HG03095 (cell line): ENCODE data around the gene PRIM2.
"Not testable (repeated sequence)": the region's sequence is repeated elsewhere in the genome, so short reads cannot be mapped to it uniquely, and the experiment has no call there.

ENCODE experiments used
- ATAC-seq: cut with Tn5 transposase; IDR thresholded peaks from one replicate; pipeline ENCODE4 v1.9.1; 2021; ENCODE audit warnings: moderate library complexity; ENCODE audit not compliant: unreplicated experiment

The PRIM2 gene

DNA sequence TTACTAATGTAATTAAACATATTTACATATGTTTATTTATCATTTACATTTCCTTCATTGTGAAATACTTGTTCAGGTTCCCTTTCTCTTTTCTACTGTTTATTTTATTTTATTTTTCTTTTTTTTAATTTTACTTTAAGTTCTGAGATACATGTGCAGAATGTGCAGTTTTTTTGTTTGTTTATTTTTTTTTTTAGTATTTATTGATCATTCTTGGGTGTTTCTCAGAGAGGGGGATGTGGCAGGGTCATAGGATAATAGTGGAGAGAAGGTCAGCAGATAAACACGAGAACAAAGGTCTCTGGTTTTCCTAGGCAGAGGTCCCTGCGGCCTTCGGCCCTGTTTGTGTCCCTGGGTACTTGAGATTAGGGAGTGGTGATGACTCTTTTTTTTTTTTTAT is 8.7 kb upstream of the PRIM2 start:
- ATAC-seq = not testable (repeated sequence)

DNA sequence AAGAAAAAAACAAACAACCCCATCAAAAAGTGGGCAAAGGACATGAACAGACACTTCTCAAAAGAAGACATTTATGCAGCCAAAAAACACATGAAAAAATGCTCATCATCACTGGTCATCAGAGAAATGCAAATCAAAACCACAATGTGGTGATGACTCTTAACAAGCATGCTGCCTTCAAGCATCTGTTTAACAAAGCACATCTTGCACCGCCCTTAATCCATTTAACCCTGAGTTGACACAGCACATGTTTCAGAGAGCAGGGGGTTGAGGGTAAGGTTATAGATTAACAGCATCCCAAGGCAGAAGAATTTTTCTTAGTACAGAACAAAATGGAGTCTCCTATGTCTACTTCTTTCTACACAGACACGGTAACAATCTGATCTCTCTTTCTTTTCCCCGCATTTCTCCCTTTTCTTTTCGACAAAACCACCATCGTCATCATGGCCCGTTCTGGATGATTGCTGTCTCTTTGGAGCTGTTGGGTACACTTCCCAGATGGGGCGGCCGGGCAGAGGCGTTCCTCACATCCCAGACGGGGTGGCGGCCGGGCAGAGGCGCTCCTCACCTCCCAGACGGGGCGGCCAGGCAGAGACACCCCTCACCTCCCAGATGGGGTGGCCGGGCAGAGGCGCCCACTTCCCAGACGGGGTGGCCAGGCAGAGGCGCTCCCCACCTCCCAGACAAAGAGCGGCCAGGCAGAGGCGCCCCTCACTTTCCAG is 7.2 kb upstream of the PRIM2 start:
- ATAC-seq = not testable (repeated sequence)

DNA sequence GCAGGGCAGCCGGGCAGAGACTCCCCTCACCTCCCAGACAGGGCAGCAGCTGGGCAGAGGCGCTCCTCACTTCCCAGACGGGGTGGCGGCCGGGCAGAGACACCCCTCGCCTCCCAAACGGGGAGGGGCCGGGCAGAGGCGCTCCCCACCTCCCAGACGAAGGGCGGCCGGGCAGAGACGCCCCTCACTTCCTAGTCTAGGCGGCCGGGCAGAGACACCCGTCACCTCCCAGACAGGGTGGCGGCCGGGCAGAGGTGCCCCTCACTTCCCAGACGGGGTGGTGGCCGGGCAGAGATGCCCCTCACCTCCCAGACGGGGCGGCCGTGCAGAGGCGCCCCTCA is 6.6 kb upstream of the PRIM2 start:
- ATAC-seq = no peak

DNA sequence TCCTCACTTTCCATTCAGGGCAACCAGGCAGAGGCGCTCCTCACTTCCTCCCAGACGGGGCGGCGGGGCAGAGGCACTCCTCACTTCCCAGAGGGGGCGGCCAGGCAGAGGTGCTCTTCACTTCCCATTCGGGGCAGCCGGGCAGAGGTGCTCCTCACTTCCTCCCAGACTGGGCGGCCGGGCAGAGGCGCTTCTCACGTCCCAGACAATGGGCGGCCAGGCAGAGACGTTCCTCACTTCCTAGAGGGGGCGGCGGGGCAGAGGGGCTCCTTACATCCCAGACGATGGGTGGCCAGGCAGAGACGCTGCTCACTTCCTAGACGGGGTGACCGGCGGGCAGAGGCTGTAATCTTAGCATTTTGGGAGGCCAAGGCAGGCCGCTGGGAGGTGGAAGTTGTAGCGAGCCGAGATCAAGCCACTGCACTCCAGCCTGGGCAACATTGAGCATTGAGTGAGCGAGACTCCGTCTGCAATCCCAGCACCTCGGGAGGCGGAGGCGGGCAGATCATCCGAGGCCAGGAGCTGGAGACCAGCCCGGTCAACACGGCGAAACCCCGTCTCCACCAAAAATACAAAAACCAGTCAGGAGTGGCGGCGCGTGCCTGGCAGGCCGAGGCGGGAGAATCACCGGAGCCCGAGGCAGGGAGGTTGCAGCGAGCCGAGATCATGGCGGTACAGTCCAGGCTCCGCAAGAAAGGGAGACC is 6.0 kb upstream of the PRIM2 start:
- ATAC-seq = not testable (repeated sequence)

DNA sequence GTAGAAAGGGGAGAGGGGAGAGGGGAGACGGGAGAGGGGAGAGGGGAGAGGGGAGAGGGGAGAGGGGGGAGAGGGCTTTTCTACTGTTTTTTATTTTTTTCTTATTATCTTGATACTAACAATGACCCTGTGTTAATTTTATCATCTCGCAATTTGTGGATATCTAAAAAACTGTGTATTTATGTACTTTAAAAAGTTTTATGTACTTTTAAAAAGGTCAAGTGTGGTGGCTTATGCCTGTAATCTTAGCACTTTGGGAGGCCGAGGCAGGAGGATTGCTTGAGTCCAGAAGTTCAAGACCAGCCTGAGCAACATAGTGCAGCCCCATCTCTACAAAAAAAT is 5.5 kb upstream of the PRIM2 start:
- ATAC-seq = no peak

DNA sequence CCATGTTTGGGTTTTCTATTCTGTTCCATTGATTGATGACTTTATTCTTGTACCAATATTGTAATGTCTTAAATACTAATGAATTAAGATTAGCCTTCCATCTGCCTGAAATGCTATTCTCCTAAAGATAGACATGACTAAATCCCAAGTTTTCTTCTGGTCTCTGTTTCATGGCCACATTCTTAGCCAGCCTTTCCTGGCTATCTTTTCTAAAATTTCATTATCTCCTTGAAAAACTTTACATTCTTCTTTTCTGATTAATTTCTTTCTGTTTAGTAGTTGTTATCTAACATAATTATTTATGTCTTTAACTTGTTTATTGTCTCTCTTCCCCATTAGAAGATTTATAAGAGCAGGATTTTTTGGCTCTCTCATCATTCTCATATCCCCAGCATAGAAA is 4.4 kb upstream of the PRIM2 start:
- no peak for ATAC-seq

DNA sequence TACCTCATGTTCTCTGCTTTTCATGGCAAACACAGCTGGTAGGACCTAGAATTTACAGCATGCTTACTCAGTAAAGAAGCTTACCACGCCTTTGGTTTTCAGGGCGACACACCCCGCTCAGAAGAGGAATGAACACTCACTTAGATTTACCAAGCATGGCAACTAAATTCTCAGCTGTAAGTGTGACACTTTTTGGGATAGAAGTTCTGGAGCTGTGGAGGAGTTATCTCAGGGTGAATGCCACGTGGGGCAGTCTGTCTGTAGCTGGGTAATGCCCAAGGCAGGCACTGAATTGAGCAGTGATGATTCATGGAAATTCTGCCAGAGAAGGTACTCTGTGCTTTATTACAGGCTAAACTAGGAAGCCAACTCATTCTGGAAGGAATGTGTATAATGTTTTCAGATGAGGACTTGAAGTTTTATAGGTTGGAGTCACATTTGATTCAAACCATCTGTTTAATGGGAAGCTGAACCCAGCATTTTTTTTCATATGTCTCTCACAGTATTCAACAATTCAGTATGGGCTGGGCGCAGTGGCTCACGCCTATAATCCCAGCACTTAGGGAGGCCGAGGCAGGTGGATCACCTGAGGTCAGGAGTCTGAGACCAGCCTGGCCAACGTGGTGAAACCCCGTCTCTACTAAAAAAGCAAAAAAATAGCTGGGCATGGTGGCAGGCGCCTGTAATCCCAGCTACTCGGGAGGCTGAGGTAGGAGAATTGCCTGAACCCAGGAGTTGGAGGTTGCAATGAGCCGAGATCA is 3.5 kb upstream of the PRIM2 start:
- ATAC-seq = no peak

DNA sequence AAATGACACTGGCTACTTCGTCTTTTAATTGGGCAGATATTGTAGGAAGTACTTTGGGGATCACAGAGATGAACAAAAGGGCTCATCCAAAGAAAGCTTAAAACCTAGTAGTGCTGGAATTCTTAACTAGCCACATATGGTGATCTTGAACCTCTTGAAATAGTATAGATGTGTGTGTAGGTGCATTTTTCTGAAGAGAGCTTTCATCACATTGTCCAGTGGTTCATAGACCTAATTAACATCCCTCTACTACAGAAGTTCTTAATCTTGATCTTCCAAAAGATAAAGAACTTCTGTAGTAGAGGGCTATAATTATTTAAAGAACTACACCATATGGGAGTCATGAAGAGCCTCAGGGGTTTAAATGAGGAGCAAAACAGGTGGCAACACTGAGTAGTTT is 2.3 kb upstream of the PRIM2 start:
- no peak for ATAC-seq

DNA sequence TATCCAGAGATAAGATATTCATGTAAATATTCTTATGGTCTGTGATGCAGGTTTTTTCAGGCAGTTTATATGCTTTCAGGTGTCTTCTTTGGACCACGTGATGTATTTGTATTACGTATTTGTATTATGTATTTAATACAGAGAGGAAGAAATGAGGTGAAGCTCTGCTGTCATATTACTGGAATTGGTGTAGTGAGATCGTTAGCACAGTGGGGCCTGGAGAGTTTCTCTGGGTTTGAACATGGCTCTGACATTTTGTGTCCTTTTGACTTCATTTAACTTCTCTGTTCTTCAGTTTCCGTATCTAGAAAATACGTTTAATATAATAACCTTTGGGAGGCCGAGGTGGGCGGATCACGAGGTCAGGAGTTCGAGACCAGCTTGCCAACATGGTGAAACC is 1.6 kb upstream of the PRIM2 start:
- no peak for ATAC-seq

DNA sequence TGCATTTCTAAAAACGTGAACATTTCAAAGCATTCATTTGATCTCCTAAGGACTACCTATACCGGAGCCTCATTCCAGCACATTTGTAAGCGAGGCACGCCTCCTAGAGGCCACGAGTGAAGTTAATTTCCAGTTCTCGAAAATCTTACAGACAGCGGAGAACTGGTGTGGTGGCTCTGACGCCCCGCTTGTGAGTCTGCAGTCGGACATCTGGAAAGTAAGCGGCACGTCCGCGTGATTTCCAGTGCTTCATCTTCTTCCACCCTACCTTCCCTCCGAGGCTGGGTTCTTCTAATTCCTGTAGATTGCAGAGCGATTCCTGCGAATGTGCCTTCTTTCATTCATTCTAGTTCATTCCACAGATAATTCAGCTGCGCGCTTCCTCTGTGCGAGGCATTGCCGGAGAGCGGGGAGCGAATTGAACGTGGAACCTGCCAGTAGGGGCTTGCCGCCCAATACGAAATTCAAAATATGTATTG is 810 bp upstream of the PRIM2 start:
- peak; percentile 87 for ATAC-seq

DNA sequence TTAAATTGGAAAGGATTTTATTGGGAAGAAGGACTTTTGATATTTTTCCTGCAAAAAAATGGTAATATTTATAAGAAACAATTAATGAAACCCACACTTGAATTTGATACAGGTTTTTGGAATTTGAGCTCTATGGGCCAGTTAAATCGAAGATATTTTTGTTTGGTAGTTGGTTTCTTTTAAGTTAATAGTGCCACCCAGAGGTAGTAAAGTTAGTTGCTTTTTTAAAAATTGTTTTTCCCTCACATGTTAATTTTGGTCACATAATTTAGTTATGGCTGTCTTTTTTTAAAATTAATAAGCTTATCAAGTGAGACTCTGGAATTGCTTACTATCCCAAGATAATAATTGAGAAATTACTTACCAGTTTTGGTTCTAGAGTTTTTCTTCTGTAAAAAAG is 7.1 kb downstream of the PRIM2 start:
- ATAC-seq = no peak

DNA sequence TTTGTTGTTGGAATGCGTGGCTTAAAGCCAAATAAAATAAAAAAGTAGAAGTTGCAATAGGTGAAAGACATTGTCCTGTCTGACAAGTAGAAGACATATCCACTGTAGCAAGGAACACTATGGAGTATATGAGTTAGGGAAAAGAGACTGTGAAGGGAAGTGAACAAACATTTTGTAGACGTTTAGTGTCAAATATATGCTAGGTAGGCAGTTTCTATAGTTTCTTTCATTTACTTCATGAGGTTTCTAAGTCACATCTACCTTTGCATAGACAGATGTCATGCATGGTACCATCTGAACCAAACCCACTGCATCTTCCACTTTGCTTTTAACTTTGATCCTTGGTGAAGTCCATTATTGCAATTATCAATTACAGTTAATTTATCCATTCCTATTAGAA is 9.9 kb downstream of the PRIM2 start:
- no peak for ATAC-seq

DNA sequence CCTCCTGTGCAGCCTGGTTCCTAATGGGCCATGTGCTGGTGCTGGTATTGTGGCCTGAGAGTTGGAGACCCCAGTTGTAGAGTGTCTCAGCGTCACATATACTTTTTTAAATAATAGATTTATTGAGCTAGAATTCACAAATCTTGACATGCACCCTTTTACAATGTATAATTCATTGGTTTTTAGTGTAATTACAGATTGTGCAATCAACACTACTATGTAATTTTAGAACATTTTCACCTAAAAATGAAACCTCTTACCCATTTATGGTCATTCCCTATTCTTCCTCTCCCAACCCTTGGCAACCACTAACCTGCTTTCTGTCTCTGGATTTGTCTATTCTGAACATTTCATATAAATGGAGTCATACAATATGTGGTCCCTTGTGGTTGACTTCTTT is 10.6 kb downstream of the PRIM2 start:
- no peak for ATAC-seq

DNA sequence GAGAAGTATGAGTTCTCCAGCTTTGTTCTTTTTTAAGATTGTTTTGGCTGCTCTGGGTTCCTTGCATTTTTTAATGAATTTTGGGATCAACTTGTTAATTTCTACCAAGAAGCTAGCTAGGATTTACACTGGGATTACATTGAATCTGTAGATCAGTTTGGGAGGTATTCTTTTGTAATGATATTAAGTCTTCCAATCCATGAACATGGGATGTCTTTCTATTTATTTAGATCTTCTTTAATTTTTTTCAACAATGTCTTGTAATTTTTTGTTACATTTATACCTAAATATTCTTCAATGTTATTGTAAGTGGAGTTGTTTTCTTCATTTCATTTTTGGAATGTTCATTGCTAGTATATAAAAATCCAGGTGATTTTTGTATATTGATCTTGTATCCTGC is 12.5 kb downstream of the PRIM2 start:
- ATAC-seq = no peak

DNA sequence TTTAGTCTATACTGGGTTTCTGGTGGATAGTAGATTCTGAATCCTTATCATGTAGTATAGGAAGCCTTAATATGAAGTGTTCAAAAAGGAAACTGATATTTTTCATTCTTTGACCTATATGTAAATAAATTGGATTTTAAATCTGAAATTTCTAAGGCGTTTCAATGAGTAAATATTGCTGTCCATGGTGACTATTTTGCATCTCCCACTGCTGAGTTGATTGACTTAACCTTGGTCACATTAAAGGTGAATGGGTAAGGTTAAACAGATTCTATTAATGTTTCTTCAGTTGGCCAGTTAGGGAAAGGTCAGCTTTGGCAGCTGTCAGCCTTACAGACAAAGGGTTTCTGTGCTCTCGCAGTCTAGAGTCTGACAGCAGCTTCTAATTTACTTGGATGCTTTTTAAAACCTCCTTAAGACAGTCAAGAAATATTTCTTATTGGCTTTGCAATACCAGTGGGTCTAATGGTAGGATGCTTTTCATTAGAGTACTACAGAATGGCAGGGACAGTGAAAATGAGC is 24.8 kb downstream of the PRIM2 start:
- ATAC-seq = no peak

DNA sequence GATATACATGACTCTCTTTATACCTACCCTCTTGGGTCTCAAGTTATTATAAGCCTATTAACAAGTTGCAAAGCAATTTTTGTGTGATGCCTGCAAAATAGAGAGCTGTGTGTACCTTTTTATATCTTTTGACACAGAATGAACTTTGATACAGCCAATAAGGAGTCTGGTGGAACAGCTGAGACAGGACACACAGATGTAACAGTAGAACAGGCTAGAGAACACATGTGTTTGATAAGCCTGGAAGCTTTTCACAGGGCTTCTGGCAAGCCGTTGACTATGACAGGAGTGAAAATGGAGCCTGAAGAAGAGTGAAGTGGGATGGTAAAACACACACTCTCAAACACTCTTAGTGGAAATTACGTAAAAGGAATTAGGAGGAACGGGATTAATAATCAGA is 25.9 kb downstream of the PRIM2 start:
- not testable (repeated sequence) for ATAC-seq

DNA sequence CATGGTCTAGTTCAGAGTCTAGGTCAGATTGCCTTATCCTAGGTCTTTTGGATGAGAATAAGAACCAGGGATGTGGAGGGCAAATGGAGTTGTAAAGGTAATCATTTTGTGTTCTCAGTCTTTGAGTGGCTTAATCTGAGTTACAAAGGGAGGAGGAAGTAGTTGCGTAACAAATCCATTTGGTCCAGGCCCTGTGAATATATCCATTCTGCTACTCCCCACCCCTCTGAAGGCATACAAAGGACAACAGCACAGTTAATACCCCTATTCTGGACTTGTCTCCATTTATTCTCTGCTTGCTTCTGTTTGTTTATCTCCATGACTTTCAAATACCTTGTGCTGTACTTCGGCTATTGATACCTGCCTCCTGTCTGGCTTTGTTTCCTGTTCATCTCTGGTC is 29.3 kb downstream of the PRIM2 start:
- ATAC-seq = not testable (repeated sequence)

DNA sequence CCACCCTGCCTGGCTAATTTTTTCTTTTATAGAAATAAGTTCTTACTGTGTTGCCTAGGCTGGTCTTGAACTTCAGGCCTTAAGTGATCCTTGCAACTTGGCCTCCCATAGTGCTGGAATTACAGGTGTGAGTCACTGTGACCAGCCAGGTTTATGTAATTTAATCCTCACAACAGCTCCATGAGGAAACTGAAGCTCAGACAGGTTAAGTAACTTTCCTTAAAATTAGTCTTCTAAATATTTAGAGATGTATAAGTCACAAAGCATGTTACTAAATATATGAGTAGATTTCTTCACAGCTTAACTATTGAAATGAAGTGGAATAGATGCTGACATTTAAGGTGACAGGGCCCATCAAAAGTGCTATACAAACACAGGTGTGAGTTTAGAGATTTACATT is 30.2 kb downstream of the PRIM2 start:
- ATAC-seq = not testable (repeated sequence)

DNA sequence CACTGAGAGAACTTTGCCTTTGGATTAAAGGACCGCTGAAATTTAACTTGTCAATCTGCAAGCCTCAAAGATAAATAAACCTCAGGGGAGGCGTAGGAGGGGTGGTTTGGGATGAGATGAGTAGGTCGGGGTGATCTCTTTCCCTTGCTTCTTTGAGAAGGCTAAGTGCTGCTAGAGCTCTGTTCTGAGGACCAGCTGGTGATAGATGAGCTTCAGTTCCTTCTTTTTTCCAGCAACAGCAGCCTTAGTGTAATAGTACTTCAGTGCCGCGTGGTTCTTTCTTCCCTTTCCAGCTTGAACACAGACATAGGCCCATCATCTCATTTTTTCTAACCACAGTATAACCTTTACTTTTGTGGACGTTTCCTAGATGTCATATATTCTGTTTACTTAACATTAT is 33.0 kb downstream of the PRIM2 start:
- ATAC-seq = peak; percentile 66

DNA sequence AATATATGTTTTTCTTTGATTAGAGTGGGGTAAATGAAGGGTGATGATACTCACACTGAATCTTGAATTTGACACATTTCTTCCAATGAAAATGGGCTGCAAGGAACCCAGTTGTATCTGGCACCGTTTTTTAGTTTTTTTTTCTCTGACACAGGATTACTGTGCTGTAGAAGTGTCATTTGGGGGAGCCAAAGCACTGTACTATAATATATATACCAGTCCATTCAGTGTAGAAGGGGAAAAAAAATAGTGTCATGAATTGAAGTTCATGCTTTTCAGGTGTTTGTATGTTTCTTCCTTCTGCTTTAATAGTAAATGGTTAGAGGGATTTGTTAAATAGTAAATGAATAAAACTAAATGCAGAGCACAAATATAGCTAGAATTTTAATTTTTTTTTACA is 35.2 kb downstream of the PRIM2 start:
- ATAC-seq = not testable (repeated sequence)

DNA sequence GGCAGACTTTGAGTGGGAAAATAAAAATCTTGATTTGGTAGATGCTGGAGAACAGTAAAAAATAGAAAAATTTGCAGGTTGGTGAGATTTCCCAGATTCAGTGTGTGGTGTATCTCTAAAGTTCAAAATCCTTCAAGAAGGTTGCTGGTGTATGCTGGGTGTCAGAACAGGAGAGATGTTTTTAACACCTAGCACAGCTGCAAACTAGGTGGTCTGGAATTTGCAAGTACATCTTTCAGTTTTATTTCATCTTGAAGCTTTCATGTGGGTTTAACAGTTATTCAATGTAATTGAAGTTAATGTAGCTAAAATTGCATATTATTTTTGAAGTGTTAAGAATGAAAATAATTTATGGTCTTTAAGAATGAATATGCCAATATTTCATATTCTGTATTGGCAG is 40.9 kb downstream of the PRIM2 start:
- not testable (repeated sequence) for ATAC-seq

DNA sequence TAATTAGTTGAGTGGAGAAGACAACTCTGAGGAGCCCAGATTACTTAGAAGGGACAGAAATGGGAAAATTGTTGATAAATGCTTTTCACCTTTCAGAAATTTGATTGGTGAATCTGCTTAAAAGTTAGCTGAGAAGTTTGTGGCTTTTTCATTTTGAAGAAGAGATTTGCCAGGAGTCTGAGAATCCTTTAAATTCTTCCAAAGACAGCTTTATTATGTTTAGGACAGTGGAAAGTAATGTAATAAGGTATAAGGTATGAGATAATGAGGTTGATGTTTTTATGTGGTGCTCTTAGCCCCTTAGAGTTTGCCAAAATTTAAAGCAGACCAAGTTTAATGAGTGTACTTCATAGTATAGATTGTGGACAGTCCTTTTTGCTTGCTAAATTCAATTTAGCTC is 42.3 kb downstream of the PRIM2 start:
- not testable (repeated sequence) for ATAC-seq
